ENCODE measurements around the gene PUS1. TPM values are rescaled to one million over a fixed set of nuclear protein-coding genes. Genes with fewer than 3 reads are reported as not detected.

The PUS1 gene
- total RNA-seq, 1 donor from 2014 or later = 28.1 TPM

GRCh38 chr12:131988054-131988796 lies 59.1 kb downstream of the PUS1 start:
- Mint-ChIP-seq H3K9me3 (ENCODE audit: unreplicated experiment) (peaks cover 9% of the 10 kb centered on the region), H3K4me1 (ENCODE audit: low read depth, unreplicated experiment) (peaks cover 44% of the 10 kb centered on the region), H3K27me3 (ENCODE audit: unreplicated experiment) (peaks cover 9% of the 10 kb centered on the region), H3K27ac (ENCODE audit: unreplicated experiment) (peak overlapping the region; percentile 98), H3K36me3 (ENCODE audit: unreplicated experiment) (peaks cover 6% of the 10 kb centered on the region), H3K4me3 (ENCODE audit: unreplicated experiment) (no peak overlapping the region)
- no peak for TF ChIP-seq CTCF (IDR thresholded peaks at IDR 0.05; ENCODE audit: partially characterized antibody, unreplicated experiment)
- DNase-seq = no peak

- Mint-ChIP-seq H3K27me3 (ENCODE audit: unreplicated experiment) (peaks cover 9% of the 10 kb centered on the region), H3K4me1 (ENCODE audit: low read depth, unreplicated experiment) (peaks cover 46% of the 10 kb centered on the region), H3K27ac (ENCODE audit: unreplicated experiment) (peak overlapping the region; percentile 98), H3K36me3 (ENCODE audit: unreplicated experiment) (peaks cover 13% of the 10 kb centered on the region), H3K4me3 (ENCODE audit: unreplicated experiment) (peak overlapping the region; percentile 15), H3K9me3 (ENCODE audit: unreplicated experiment) (peaks cover 11% of the 10 kb centered on the region)
- DNase-seq = no peak
- TF ChIP-seq CTCF (IDR thresholded peaks at IDR 0.05; ENCODE audit: partially characterized antibody, unreplicated experiment) = no peak
Observed at GRCh38 chr12:131989021-131989420, 59.9 kb downstream of the PUS1 start.

GRCh38 chr12:131990066-131990979 lies 61.2 kb downstream of the PUS1 start:
- no peak for TF ChIP-seq CTCF (IDR thresholded peaks at IDR 0.05; ENCODE audit: partially characterized antibody, unreplicated experiment)
- Mint-ChIP-seq H3K4me3 (ENCODE audit: unreplicated experiment) (peak overlapping the region; percentile 79), H3K4me1 (ENCODE audit: low read depth, unreplicated experiment) (peaks cover 46% of the 10 kb centered on the region), H3K27me3 (ENCODE audit: unreplicated experiment) (peaks cover 12% of the 10 kb centered on the region), H3K36me3 (ENCODE audit: unreplicated experiment) (peaks cover 21% of the 10 kb centered on the region), H3K27ac (ENCODE audit: unreplicated experiment) (peak overlapping the region; percentile 98), H3K9me3 (ENCODE audit: unreplicated experiment) (peaks cover 11% of the 10 kb centered on the region)
- no peak for DNase-seq

GRCh38 chr12:131990980-131991305 lies 61.9 kb downstream of the PUS1 start:
- TF ChIP-seq CTCF (IDR thresholded peaks at IDR 0.05; ENCODE audit: partially characterized antibody, unreplicated experiment) = no peak
- peaks cover 12% of the 10 kb centered on the region for H3K27me3 Mint-ChIP-seq (ENCODE audit: unreplicated experiment)
- H3K9me3 Mint-ChIP-seq (ENCODE audit: unreplicated experiment) = peaks cover 11% of the 10 kb centered on the region
- peak overlapping the region; percentile 63 for H3K4me3 Mint-ChIP-seq (ENCODE audit: unreplicated experiment)
- no peak for DNase-seq
- H3K27ac Mint-ChIP-seq (ENCODE audit: unreplicated experiment) = peak overlapping the region; percentile 98
- peaks cover 21% of the 10 kb centered on the region for H3K36me3 Mint-ChIP-seq (ENCODE audit: unreplicated experiment)
- peaks cover 46% of the 10 kb centered on the region for H3K4me1 Mint-ChIP-seq (ENCODE audit: low read depth, unreplicated experiment)
